Activated CD4-positive, alpha-beta T cell treated with anti-CD3 and anti-CD28 coated beads for 48 hours (primary cell): ENCODE data around the gene CDK5RAP3.
A peak's percentile ranks its signal among the peaks of the same experiment; 100 is the strongest.
"Not testable (repeated sequence)": the region's sequence is repeated elsewhere in the genome, so short reads cannot be mapped to it uniquely, and the experiment has no call there.

Experiments used
- DNase-seq: peaks from one replicate; pipeline ENCODE4 v3.0.0-alpha.2; 2020

CDK5RAP3 gene

GRCh38 chr17:48001197-48001596 is 30.3 kb downstream of the CDK5RAP3 start:
- no peak for DNase-seq

DNA sequence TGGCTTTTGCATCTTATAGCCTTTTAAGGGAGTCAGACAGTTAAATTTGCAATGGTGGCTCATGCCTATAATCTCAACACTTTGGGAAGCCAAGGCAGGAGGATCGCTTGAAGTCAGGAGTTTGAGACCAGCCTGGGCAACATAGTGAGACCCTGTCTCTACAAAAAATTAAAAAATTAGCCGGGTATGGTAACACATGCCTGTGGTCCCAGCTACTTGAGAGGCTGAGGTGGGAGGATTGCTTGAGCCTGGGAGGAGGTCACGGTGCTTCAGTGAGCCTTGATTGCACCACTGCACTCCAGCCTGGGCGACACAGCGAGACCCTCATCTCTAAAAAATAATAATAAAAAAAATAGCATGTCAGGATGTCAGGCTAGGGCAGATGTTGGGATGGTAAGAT is 30.7 kb downstream of the CDK5RAP3 start:
- not testable (repeated sequence) for DNase-seq

- no peak for DNase-seq
Measured at GRCh38 chr17:48002266-48002915, 31.5 kb downstream of the CDK5RAP3 start.

DNA sequence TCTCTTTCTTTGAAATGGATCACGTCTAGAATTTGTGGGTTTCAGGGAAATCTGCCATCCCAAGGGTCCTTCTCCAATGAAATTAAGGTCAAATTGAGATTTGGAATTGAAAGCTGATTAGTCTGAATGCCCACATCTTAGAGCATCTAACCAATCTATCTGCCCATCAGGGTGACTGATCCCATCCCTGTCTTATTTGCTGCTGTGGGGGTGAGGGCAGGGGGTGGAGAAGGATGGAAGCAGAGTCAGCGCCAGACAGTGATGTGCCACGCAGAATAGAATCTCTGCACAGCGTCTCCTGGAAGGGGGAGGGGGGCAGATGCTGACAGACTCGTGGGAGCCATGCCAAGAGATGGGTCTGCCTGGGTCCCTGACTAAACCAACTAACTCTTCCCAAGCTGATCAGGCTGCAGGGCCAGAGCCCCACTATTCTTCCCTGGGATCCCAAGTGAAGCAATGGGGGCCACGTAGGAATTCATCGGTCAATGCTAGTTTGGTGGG is 32.1 kb downstream of the CDK5RAP3 start:
- DNase-seq = no peak

DNA sequence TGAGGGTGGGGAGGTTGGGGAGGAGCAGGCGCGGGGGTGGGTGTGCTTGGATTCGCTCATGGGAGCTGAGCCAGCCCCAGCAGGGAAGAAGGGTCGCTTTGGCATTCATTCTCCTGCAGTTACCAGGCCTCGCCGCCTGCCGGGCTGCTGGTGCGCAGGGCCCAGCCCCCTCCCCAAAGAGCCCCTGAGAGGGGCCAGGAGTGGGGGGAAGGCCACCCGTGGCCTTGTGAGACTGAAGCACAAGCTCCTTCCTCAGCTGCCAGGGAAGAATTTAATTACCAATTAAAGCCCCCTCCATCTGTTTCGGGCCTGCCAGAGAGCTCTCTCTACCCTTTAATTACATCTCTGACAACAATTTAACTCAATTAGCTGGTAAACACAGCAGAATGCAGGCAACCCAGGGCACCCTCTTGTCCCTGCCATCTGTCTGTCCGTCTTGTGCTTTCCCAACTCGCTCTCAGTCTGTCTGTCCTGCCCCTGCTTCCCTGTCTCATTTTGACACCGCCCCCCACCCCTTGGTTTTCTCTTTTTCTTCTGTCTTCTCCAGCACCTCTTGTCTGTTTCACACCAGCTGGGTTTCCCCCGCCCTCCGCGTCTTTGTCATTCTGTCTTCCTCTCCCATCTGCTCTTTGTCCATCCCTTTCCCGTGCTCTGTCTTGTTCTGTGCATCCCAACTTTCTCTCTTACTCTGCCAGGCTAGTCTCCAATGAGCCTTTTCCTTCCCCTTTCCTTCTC is 32.7 kb downstream of the CDK5RAP3 start:
- DNase-seq = no peak

GRCh38 chr17:48004983-48005382 is 34.1 kb downstream of the CDK5RAP3 start:
- DNase-seq = no peak

GRCh38 chr17:48006936-48007709 is 36.2 kb downstream of the CDK5RAP3 start:
- no peak for DNase-seq

- no peak for DNase-seq
Measured at GRCh38 chr17:48010193-48010592, 39.3 kb downstream of the CDK5RAP3 start.

- peak; percentile 68 for DNase-seq
Measured at GRCh38 chr17:48011405-48012150, 40.7 kb downstream of the CDK5RAP3 start.

DNA sequence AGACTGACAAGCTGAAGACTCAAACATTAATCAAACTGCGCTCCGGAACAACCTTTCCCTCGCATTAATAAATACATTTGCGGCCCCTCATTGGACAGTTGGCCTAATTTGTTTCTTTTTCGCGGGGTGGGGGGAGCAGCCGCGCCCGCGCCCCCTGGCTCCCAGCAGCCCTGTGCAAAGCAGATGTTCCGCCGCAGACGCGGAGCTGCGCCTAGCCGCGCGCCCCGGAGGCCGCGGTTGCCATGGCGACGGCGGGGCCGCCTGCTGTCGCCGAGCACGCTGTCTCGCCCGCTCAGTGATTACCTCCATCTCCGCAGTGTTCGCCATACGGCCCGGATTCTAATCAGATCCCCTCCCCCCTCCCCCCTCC is 41.2 kb downstream of the CDK5RAP3 start:
- DNase-seq = peak; percentile 71

- no peak for DNase-seq
Measured at GRCh38 chr17:48012654-48013053, 41.7 kb downstream of the CDK5RAP3 start.

DNA sequence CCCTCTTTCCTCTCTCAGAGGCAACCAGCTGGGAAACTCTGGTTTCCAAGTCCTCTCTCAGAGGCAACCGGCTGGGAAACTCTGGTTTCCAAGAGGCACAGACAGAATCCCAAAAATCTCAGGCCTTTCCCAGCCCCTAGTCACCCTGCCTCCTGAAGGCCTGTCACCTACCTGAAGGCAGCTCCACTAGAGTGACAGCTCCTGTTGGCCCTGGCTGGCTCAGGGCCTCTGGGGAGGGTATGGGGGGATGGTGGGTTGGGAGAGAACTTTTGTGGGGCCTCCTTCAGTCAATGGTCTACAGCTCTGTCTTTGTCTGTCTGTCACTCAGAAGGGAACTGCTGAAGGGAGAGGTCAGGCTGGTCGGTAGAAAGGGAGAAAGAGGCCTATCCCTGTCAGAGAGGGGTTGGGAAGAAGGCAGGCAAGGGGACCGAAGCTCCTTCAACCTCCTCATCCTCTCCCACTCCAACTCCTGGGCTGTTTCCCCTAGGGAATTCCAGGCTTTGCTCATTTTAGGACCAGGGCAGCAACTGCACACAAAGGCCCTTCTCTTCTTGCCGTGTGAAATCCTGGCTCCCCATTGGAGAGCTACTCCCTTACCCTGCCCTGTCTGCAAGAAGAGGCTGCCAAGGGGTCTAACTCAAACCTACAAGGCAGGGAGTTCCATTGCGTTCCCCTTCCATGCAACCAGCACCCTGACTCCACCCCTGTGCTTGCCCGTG is 43.1 kb downstream of the CDK5RAP3 start:
- DNase-seq = no peak

DNA sequence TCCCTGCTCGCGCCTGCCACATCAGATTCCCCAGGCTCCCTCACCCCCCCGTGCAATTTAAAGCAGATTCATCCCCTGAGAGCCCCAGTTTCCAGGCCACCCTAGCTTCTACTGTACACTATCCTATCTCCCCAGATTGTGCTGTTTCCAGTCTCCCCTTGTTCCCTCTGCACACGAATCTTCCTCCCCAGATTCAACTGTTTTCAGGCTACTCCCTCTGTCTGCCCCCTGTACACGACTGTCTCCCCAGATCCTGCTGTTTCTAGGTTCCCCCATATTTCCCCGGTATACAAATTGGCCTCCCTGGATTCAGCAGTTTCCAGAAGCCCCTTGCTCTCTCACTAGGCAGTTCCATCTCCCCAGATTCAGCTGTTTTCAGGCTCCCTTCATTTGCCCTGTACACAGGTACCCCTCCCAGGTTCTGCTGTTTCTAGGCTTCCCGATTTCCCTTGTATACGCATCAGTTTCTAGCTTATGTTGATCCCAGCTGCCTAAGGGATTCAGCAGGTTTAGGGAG is 43.7 kb downstream of the CDK5RAP3 start:
- no peak for DNase-seq

DNA sequence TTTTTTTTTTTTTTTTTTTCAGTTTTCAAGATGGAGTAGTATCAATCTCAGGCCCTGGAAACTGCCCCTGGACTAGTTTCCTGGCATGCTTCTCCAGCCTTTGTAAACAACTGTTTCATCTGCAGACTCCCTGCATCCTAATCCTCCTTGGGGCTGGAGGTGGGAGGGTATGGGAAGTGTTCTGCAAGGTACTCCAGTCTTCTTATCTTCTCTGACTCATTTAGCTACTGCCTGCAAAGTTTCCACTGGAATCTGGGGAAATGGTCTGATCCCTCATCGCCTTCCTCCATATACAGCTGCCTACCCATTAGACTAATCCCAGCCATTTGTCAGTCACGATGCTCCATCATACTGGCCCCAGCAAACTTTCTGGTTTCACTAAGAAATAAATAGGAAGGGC is 45.2 kb downstream of the CDK5RAP3 start:
- no peak for DNase-seq

DNA sequence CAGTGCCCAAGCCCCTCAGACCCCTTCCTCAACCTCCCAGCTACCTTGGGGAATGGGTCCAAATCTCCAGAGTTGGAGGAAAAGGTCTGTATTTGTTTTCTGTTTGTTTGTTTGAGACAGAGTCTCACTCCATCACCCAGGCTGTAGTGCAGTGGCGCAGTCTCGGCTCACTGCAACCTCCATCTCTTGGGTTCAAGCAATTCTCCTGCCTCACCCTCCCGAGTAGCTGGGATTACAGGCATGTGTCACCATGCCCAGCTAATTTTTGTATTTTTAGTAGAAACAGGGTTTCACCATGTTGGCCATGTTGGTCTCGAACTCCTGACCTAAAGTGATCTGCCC is 46.9 kb downstream of the CDK5RAP3 start:
- not testable (repeated sequence) for DNase-seq

DNA sequence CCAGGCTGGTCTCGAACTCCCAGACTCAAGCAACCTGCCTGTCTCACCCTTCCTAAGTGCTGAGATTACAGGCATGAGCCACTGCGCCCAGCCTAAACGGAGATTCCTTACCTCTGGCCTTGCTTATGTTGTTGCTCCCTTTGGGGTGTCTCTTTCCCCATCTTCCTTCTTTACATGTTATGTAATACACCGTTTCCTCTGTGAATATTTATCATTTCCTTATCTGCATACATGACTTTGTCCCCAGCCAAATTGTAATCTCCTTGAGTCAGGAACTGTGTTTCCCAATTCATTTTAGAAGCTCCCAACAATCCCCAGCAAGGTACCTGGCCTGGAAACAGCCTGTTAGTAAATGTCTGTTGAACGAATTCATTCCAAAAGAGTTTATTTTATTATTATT is 51.0 kb downstream of the CDK5RAP3 start:
- DNase-seq = no peak

DNA sequence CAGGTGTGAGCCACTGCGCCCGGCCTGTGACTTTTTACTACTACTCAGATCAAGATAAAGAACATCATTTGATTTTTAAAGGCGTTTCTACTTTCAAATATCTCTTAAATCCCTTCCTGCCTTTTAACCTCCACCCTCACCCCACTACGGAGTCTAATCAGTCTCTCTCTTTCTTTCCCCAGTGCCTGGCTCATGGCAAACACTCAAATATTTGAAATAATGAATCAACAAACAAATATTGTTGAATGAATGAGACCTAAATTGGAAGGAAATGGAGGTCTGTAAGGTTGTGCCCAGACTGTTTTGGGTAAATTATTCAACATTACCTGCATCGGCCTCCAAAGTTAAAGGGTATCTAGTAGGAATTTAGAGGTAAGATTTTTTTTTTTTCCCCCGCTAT is 52.0 kb downstream of the CDK5RAP3 start:
- DNase-seq = no peak

DNA sequence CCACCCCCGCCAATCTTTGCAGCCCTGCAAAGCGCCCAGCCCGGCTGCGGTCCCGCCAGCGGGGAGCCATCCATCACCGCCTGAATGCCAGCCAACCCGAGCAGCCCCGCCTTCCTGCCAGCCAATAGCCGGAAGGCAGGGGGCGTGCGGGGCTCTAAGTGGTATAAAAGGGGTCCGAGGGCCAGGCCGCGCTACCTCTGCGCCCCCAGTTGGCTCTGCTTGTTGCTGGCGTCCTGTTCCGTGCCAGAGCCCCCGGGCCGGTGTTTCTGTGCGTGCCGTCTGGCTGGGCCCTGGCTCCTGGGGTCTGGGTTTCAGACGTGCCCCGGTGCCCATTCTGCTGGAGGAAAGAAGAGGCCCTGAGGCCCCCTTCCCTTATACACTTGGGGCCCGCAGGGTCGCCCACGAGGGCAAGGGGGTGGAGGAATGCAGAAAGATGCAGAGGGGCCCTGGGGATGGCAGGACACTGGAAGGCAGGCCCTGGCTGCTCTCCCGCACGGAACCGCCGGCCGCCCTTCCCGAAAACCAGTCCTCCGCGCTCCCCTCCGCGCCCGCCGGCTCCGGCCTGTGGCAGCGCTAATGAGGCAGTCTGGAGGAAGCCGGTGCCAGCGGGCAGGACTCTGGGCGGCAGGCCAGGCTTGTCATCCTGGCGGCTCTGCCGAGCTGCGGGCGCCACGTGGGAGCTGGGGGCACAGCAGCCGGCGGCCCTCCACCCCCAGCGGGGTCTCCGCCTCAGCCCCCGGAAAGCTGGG is 52.7 kb downstream of the CDK5RAP3 start:
- peak; percentile 57 for DNase-seq

GRCh38 chr17:48024149-48025039 is 53.5 kb downstream of the CDK5RAP3 start:
- peak; percentile 54 for DNase-seq
